Loucy (cell line): ENCODE results near the gene ALCAM.

ENCODE experiments used
- H2AFZ ChIP-seq: fragments of 200-600 bp; sonication (generic); 2 replicates; pipeline ENCODE4 v1.6.0; 2016; ENCODE audit warnings: antibody characterized with exemption, mild to moderate bottlenecking, low read length, moderate library complexity
- H3F3A ChIP-seq: fragments of 200-600 bp; 2 replicates; pipeline ENCODE4 v1.6.0; 2016; ENCODE audit warnings: antibody characterized with exemption, low read depth, mild to moderate bottlenecking
- H3K27me3 ChIP-seq: fragments of 200-600 bp; sonication (generic); 2 replicates; pipeline ENCODE4 v1.6.1; 2014; ENCODE audit warnings: low read length, mild to moderate bottlenecking; ENCODE audit not compliant: insufficient read depth, poor library complexity, severe bottlenecking
- H3K36me3 ChIP-seq: fragments of 200-600 bp; sonication (generic); 2 replicates; pipeline ENCODE4 v1.6.1; 2016; ENCODE audit warnings: low read length; ENCODE audit not compliant: insufficient read depth
- H3K4me1 ChIP-seq: fragments of 200-600 bp; sonication (generic); 2 replicates; pipeline ENCODE4 v1.5.1; 2014; ENCODE audit warnings: low read length, mild to moderate bottlenecking; ENCODE audit not compliant: insufficient read depth, poor library complexity, severe bottlenecking
- H3K4me2 ChIP-seq: fragments of 200-600 bp; sonication (generic); 2 replicates; pipeline ENCODE4 v1.6.0; 2014; ENCODE audit warnings: antibody characterized with exemption, low read length, low read depth, mild to moderate bottlenecking; ENCODE audit not compliant: poor library complexity, severe bottlenecking
- H3K4me3 ChIP-seq: fragments of 200-600 bp; sonication (generic); 2 replicates; pipeline ENCODE4 v1.5.1; 2014; ENCODE audit warnings: low read length, mild to moderate bottlenecking, mixed read lengths; ENCODE audit not compliant: poor library complexity, severe bottlenecking
- H3K79me2 ChIP-seq: fragments of 200-600 bp; sonication (generic); 2 replicates; pipeline ENCODE4 v1.6.1; 2014; ENCODE audit warnings: low read length; ENCODE audit not compliant: insufficient read depth
- H3K9ac ChIP-seq: fragments of 200-600 bp; sonication (generic); 2 replicates; pipeline ENCODE4 v1.6.0; 2014; ENCODE audit warnings: mild to moderate bottlenecking, low read depth, low read length, moderate library complexity; ENCODE audit not compliant: poor library complexity, severe bottlenecking
- H3K9me2 ChIP-seq: fragments of 200-600 bp; sonication (generic); replicated peaks from 2 replicates; pipeline ENCODE4 v1.6.1; 2016; ENCODE audit warnings: low read depth, low read length, mixed read lengths
- H3K9me3 ChIP-seq: fragments of 200-600 bp; sonication (generic); 2 replicates; pipeline ENCODE4 v1.6.1; 2014; ENCODE audit warnings: mild to moderate bottlenecking, antibody characterized with exemption, low read length, low read depth; ENCODE audit not compliant: insufficient read depth
- H4K20me1 ChIP-seq: fragments of 200-600 bp; sonication (generic); 2 replicates; pipeline ENCODE4 v1.6.0; 2014; ENCODE audit warnings: antibody characterized with exemption, low read length, mild to moderate bottlenecking; ENCODE audit not compliant: insufficient read depth, poor library complexity, severe bottlenecking
- CTCF ChIP-seq: fragments of 200-600 bp; sonication (generic); conservative IDR thresholded peaks from 2 replicates; pipeline ENCODE4 v1.5.1; 2014; ENCODE audit warnings: mild to moderate bottlenecking, antibody characterized with exemption, low read length
- EZH2phosphoT487 ChIP-seq: fragments of 200-600 bp; IDR thresholded peaks from 2 replicates; pipeline ENCODE4 v1.6.1; 2018; ENCODE audit warnings: antibody characterized with exemption, mild to moderate bottlenecking, moderate library complexity, borderline replicate concordance

The ALCAM gene

GRCh38 chr3:105473521-105474223 lies 107.0 kb downstream of the ALCAM start:
- H3K4me2 ChIP-seq, result no peak overlapping the region
- no peaks in the 10 kb centered on the region for H3K79me2 ChIP-seq
- no peak overlapping the region for H2AFZ ChIP-seq
- H3K4me3 ChIP-seq, result no peak overlapping the region
- no peaks in the 10 kb centered on the region for H3F3A ChIP-seq
- H3K4me1 ChIP-seq, result no peaks in the 10 kb centered on the region
- H3K36me3 ChIP-seq, result no peaks in the 10 kb centered on the region
- no peak overlapping the region for H3K9ac ChIP-seq
- H3K27me3 ChIP-seq, result no peaks in the 10 kb centered on the region
- TF ChIP-seq CTCF (no peak), EZH2phosphoT487 (no peak)
- no peaks in the 10 kb centered on the region for H3K9me2 ChIP-seq
- 0 out of 2 replicates have a peak, but pooled peaks cover 2% of the 10 kb centered on the region for H3K9me3 ChIP-seq
- H4K20me1 ChIP-seq, result no peaks in the 10 kb centered on the region

- Histone ChIP-seq H3K4me3 (no peak overlapping the region), H3K9ac (no peak overlapping the region), H3K36me3 (no peaks in the 10 kb centered on the region), H3K79me2 (no peaks in the 10 kb centered on the region), H3K9me3 (0 out of 2 replicates have a peak, but pooled peaks cover 2% of the 10 kb centered on the region), H3K4me1 (no peaks in the 10 kb centered on the region), H3K9me2 (no peaks in the 10 kb centered on the region), H3K27me3 (no peaks in the 10 kb centered on the region), H2AFZ (no peak overlapping the region), H3F3A (no peaks in the 10 kb centered on the region), H3K4me2 (no peak overlapping the region), H4K20me1 (no peaks in the 10 kb centered on the region)
- no peak for TF ChIP-seq CTCF
- TF ChIP-seq EZH2phosphoT487, result no peak
Observed at GRCh38 chr3:105480768-105481167, 114.1 kb downstream of the ALCAM start.

- Histone ChIP-seq H3K9ac (no peak overlapping the region), H3F3A (no peaks in the 10 kb centered on the region), H3K9me3 (no peaks in the 10 kb centered on the region), H3K4me1 (no peaks in the 10 kb centered on the region), H3K4me3 (no peak overlapping the region), H3K79me2 (no peaks in the 10 kb centered on the region), H4K20me1 (no peaks in the 10 kb centered on the region), H3K27me3 (no peaks in the 10 kb centered on the region), H3K36me3 (no peaks in the 10 kb centered on the region), H3K9me2 (0 out of 2 replicates have a peak, but pooled peaks cover 4% of the 10 kb centered on the region), H3K4me2 (no peak overlapping the region), H2AFZ (no peak overlapping the region)
- no peak for TF ChIP-seq CTCF
- TF ChIP-seq EZH2phosphoT487, result no peak
Observed at GRCh38 chr3:105483476-105483875, 116.8 kb downstream of the ALCAM start.
